Measurements from ENCODE around the gene SOS1.
"Not testable (repeated sequence)": the region's sequence is repeated elsewhere in the genome, so short reads cannot be mapped to it uniquely, and the experiment has no call there.

The SOS1 gene

DNA sequence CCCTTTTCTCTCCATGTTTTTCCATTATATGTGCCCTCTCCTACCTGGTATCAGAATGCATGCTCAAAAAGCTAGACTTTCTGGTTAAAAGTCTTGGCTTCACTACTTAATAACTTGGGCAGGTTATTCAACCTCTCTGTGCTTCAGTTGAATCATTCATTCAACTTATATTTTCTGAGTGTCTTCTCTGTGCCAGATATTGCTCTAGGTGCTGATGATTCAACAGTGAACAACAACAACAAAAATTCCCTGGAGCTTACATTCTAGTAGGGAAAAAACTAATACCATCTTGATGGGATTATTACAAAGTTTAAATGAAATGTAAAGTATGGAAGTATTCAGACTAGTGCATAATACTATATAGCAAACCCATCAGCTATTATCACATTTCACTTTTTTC is 55.2 kb downstream of the SOS1 start:
- CTCF ChIA-PET: interaction anchor here (0.8 to 17.1 kb wide), 3 partner anchors 9 to 164 kb away, joined by 3 to 484 read pairs (median 4); no protein-coding TSS in a partner anchor

GRCh38 chr2:39062320-39062719 is 58.5 kb downstream of the SOS1 start:
- DNase-seq (ENCODE audit: low read depth, low spot score): no peak
- TF ChIP-seq, protein P1, sequence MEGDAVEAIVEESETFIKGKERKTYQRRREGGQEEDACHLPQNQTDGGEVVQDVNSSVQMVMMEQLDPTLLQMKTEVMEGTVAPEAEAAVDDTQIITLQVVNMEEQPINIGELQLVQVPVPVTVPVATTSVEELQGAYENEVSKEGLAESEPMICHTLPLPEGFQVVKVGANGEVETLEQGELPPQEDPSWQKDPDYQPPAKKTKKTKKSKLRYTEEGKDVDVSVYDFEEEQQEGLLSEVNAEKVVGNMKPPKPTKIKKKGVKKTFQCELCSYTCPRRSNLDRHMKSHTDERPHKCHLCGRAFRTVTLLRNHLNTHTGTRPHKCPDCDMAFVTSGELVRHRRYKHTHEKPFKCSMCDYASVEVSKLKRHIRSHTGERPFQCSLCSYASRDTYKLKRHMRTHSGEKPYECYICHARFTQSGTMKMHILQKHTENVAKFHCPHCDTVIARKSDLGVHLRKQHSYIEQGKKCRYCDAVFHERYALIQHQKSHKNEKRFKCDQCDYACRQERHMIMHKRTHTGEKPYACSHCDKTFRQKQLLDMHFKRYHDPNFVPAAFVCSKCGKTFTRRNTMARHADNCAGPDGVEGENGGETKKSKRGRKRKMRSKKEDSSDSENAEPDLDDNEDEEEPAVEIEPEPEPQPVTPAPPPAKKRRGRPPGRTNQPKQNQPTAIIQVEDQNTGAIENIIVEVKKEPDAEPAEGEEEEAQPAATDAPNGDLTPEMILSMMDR (IDR thresholded peaks at IDR 0.05; ENCODE audit: insufficient read depth, low read length, missing control alignments): no peak
- ChIA-PET CTCF (interaction anchor here (0.6 to 17.1 kb wide), 5 partner anchors 66 to 534 kb away, joined by 3 to 484 read pairs (median 5); no protein-coding TSS in a partner anchor), POLR2A (no interaction called here)
- H3K4me3 ChIP-seq (ENCODE audit: low read depth, low read length): no peak overlapping the region

More for the DNA sequence above, 55.2 kb downstream of the SOS1 start:
- POLR2A ChIA-PET: no interaction called here
- TF ChIP-seq, protein P1 (IDR thresholded peaks at IDR 0.05; ENCODE audit: insufficient read depth, low read length, missing control alignments): no peak
- DNase-seq (ENCODE audit: low read depth, low spot score): no peak
- H3K4me3 ChIP-seq (ENCODE audit: low read depth, low read length): no peak overlapping the region

DNA sequence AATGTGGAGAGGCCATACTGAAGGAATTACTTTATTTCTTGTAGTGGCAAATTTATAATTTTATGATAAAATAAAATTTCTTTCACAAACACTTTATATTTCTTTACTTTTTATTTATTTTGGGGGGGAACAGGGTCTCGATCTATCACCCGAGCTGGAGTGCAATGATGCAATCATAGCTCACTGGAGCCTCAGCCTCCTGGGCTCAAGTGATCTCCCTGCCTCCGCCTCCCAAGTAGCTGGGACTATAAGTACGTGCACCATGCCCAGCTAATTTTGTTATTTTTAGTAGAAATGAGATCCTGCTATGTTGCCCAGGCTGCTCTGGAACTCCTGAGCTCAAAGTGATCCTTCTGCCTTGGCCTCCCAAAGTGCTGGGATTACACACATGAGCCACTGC is 59.6 kb downstream of the SOS1 start:
- no peak for DNase-seq (ENCODE audit: low read depth, low spot score)
- TF ChIP-seq, protein P1 (IDR thresholded peaks at IDR 0.05; ENCODE audit: insufficient read depth, low read length, missing control alignments): no peak
- POLR2A ChIA-PET: no interaction called here
- no peak overlapping the region for H3K4me3 ChIP-seq (ENCODE audit: low read depth, low read length)
- CTCF ChIA-PET: interaction anchor here (1.1 to 17.1 kb wide), 3 partner anchors 64 to 168 kb away, joined by 3 to 484 read pairs (median 5); no protein-coding TSS in a partner anchor

DNA sequence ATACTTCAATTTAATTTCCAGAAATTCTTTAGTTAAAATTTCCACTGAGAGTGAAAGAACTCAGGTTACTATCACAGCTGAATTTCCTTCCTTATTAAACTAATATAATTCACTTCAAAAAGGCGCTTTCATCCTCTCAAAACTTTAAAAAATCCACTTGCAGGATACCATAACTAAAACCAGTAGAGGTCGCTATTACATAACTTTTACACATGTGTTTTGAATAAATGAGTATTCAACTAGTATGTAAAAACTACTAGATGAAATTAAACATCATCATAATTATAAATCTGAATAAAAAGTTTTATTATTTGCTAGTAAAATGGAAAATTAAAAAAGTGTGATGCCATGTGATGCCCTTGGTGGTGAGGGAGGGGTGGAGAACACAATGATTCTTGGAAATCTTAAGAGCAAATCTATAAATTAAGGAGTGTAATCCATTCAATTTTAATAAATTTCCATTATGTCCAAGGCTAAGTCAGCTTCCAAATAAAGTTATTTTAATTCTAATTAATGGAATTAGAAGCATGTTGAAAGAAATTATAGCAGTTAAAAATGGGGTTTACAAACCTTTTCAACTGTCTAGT is 61.4 kb downstream of the SOS1 start:
- ChIA-PET POLR2A (no interaction called here), CTCF (interaction anchor here (0.8 to 17.1 kb wide), 36 partner anchors 9 to 639 kb away, joined by 3 to 484 read pairs (median 4); partner anchors contain the start of gene SOS1)
- DNase-seq (ENCODE audit: low read depth, low spot score): no peak
- H3K4me3 ChIP-seq (ENCODE audit: low read depth, low read length): no peak overlapping the region
- TF ChIP-seq, protein P1 (IDR thresholded peaks at IDR 0.05; ENCODE audit: insufficient read depth, low read length, missing control alignments): peak; percentile 23

DNA sequence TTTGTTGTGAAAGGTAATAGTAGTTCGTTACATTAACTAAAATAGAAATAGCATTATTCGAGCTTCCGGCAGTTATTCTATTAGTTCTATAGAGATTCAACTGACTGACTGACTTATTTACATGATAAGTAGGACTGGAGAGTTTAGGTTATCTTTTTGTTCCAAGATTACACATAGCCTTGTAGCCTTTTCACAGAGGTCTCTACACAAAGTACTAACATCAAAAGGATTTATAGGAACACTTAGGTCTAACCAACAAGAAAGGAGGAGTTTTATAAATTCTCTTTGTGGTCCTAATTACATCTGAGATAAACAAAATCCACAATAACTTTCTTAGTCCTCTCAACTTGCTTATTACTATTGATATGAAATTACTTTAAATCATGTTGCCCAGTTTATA is 62.8 kb downstream of the SOS1 start:
- ChIA-PET POLR2A (no interaction called here), CTCF (interaction anchor here (0.9 to 17.1 kb wide), 14 partner anchors 16 to 640 kb away, joined by 3 to 484 read pairs (median 5); partner anchors contain the start of gene SOS1)
- H3K4me3 ChIP-seq (ENCODE audit: low read depth, low read length): no peak overlapping the region
- DNase-seq (ENCODE audit: low read depth, low spot score): no peak
- TF ChIP-seq, protein P1 (IDR thresholded peaks at IDR 0.05; ENCODE audit: insufficient read depth, low read length, missing control alignments): no peak

DNA sequence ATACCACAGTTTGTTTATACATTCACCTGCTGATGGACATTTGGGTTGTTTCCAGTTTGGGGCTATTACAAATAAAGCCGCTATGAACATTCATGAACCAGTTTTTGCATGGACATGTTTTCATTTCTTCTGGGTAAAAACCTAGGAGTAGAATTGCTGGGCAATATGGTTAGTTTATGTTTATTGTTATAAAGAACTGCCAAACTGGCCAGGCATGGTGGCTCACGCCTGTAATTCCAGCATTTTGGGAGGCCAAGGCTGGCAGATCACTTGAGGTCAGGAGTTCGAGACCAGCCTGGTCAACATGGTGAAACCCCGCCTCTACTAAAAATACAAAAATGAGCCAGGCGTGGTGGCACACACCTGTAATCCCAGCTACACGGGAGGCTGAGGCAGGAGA is 68.2 kb downstream of the SOS1 start:
- DNase-seq (ENCODE audit: low read depth, low spot score); CTCF ChIA-PET; POLR2A ChIA-PET; H3K4me3 ChIP-seq (ENCODE audit: low read depth, low read length): not testable (repeated sequence)

- CTCF ChIA-PET: interaction anchor here (0.8 to 2.7 kb wide), 2 partner anchors 9 to 179 kb away, joined by 3 to 26 read pairs; no protein-coding TSS in a partner anchor
- TF ChIP-seq, protein P1 (IDR thresholded peaks at IDR 0.05; ENCODE audit: insufficient read depth, low read length, missing control alignments): no peak
- POLR2A ChIA-PET: no interaction called here
- H3K4me3 ChIP-seq (ENCODE audit: low read depth, low read length): no peak overlapping the region
- DNase-seq (ENCODE audit: low read depth, low spot score): no peak
These were observed 70.7 kb downstream of the SOS1 start for GRCh38 chr2:39050109-39050508.

All from AG04449 (cell line).